Mesenchymal stem cell (in vitro differentiated cells and primary cell): ENCODE data around the gene NPVF. TPM values are rescaled to one million over a fixed set of nuclear protein-coding genes. Genes with fewer than 3 reads are reported as not detected.
A peak's percentile ranks its signal among the peaks of the same experiment; 100 is the strongest.

Source experiments
- DNase-seq: peaks from one replicate; pipeline ENCODE4 v3.0.0-alpha.2; 2013
- H2AFZ ChIP-seq: one replicate; pipeline ENCODE4 v1.6.1; 2013; ENCODE audit warnings: low read depth, mild to moderate bottlenecking, control low read depth, inconsistent platforms, low read length, moderate library complexity
- H2AK5ac ChIP-seq: 2 replicates; pipeline ENCODE4 v1.6.1; 2013; ENCODE audit warnings: low read length, moderate library complexity, mild to moderate bottlenecking, inconsistent platforms; ENCODE audit not compliant: severe bottlenecking
- H2BK120ac ChIP-seq: one replicate; pipeline ENCODE4 v1.6.1; 2013; ENCODE audit warnings: low read depth, mild to moderate bottlenecking, inconsistent platforms, low read length, moderate library complexity
- H2BK12ac ChIP-seq, 2 experiments: one replicate each; pipeline ENCODE4 v1.6.1; 2013; ENCODE audit warnings: inconsistent platforms in 2 of 2, low read length in 2 of 2, mild to moderate bottlenecking in 2 of 2, moderate library complexity in 2 of 2, control low read depth in 1 of 2
- H2BK15ac ChIP-seq: one replicate; pipeline ENCODE4 v1.6.1; 2013; ENCODE audit warnings: mild to moderate bottlenecking, low read depth, inconsistent platforms; ENCODE audit not compliant: poor library complexity, severe bottlenecking
- H2BK5ac ChIP-seq: 2 replicates; pipeline ENCODE4 v1.6.1; 2013; ENCODE audit warnings: low read depth, mild to moderate bottlenecking, low read length, control low read depth, inconsistent platforms; ENCODE audit not compliant: poor library complexity, severe bottlenecking
- H3K14ac ChIP-seq, 2 experiments: one replicate each; pipeline ENCODE4 v1.6.1; 2013; ENCODE audit warnings: inconsistent platforms in 2 of 2, low read length in 2 of 2, control low read depth in 1 of 2, mild to moderate bottlenecking in 1 of 2, moderate library complexity in 1 of 2
- H3K18ac ChIP-seq, 2 experiments: one replicate each; pipeline ENCODE4 v1.6.1; 2013; ENCODE audit warnings: inconsistent platforms in 2 of 2, low read length in 2 of 2, control low read depth in 1 of 2, low read depth in 1 of 2, mild to moderate bottlenecking in 1 of 2
- H3K23ac ChIP-seq, 2 experiments: one replicate each; pipeline ENCODE4 v1.6.1; 2013; ENCODE audit warnings: inconsistent platforms in 2 of 2, low read length in 2 of 2, mild to moderate bottlenecking in 2 of 2, moderate library complexity in 2 of 2, control low read depth in 1 of 2
- H3K27ac ChIP-seq: 2 replicates; pipeline ENCODE4 v1.5.1; 2013; ENCODE audit warnings: mild to moderate bottlenecking, moderate library complexity, low read length, control low read depth, inconsistent platforms; ENCODE audit not compliant: poor library complexity, severe bottlenecking
- H3K27me3 ChIP-seq, 2 experiments: 2 replicates each; pipeline versions ENCODE4 v1.6.1 to v1.7.0; 2013; ENCODE audit warnings: low read length in 2 of 2, mild to moderate bottlenecking in 2 of 2, moderate library complexity in 2 of 2, control low read depth in 1 of 2, inconsistent platforms in 1 of 2; ENCODE audit not compliant: control insufficient read depth in 1 of 2, insufficient read depth in 1 of 2
- H3K36me3 ChIP-seq, 2 experiments: 2 replicates each; pipeline versions ENCODE4 v1.6.1 to v1.7.0; 2013; ENCODE audit warnings: low read length in 2 of 2, control low read depth in 1 of 2, inconsistent platforms in 1 of 2, low read depth in 1 of 2, mild to moderate bottlenecking in 1 of 2; ENCODE audit not compliant: insufficient read depth in 2 of 2, control insufficient read depth in 1 of 2
- H3K4ac ChIP-seq, 2 experiments: one replicate each; pipeline ENCODE4 v1.6.1; 2013; ENCODE audit warnings: inconsistent platforms in 2 of 2, low read length in 2 of 2, mild to moderate bottlenecking in 2 of 2, moderate library complexity in 2 of 2, control low read depth in 1 of 2, low read depth in 1 of 2
- H3K4me1 ChIP-seq: 2 replicates; pipeline ENCODE4 v1.6.1; 2013; ENCODE audit warnings: low read depth, low read length, control low read depth; ENCODE audit not compliant: control insufficient read depth, insufficient read depth
- H3K4me2 ChIP-seq: 2 replicates; pipeline ENCODE4 v1.6.1; 2013; ENCODE audit warnings: low read length, mild to moderate bottlenecking, inconsistent platforms; ENCODE audit not compliant: poor library complexity, severe bottlenecking
- H3K4me3 ChIP-seq, 2 experiments: 2 replicates each; pipeline versions ENCODE4 v1.5.1 to v1.7.0; 2013; ENCODE audit warnings: low read length in 2 of 2, mild to moderate bottlenecking in 2 of 2, control low read depth in 1 of 2, low read depth in 1 of 2; ENCODE audit not compliant: insufficient read depth in 1 of 2
- H3K79me1 ChIP-seq: replicated peaks from 2 replicates; pipeline ENCODE4 v1.6.1; 2013; ENCODE audit warnings: mild to moderate bottlenecking, control low read depth, low read length, inconsistent platforms; ENCODE audit not compliant: poor library complexity, severe bottlenecking
- H3K9ac ChIP-seq: 2 replicates; pipeline ENCODE4 v1.7.0; 2013; ENCODE audit warnings: mild to moderate bottlenecking, low read length, moderate library complexity
- H3K9me3 ChIP-seq: 2 replicates; pipeline ENCODE4 v1.7.0; 2013; ENCODE audit warnings: mild to moderate bottlenecking, low read length; ENCODE audit not compliant: control insufficient read depth
- H4K8ac ChIP-seq: one replicate; pipeline ENCODE4 v1.6.1; 2013; ENCODE audit warnings: inconsistent platforms, mild to moderate bottlenecking, low read length, moderate library complexity
- H4K91ac ChIP-seq: one replicate; pipeline ENCODE4 v1.6.1; 2013; ENCODE audit warnings: mild to moderate bottlenecking, low read length, inconsistent platforms
- WGBS: methylation state at CpG from one replicate; pipeline ENCODE4 v1.1.7; 2013; ENCODE audit warnings: mixed read lengths; 5-methylcytosine and 5-hydroxymethylcytosine counted together
- polyA plus RNA-seq, 2 experiments: library from polyadenylated mRNA; stranded (reverse); fragments of 200-250 nt; gene quantifications; one replicate each; pipeline ENCODE4 v1.2.3, GENCODE V29; 2013

The NPVF gene
- not detected for polyA plus RNA-seq (2013, experiment 1 of 2)
- polyA plus RNA-seq (2013, experiment 2 of 2), result not detected

- WGBS, result no CpG with 5 or more reads among the region's 1 CpG
- Histone ChIP-seq H2AK5ac (no peak within 1 kb of the TSS), H3K4ac (no peak within 1 kb of the TSS), H2BK12ac (no peak within 1 kb of the TSS), H3K9ac (no peak within 1 kb of the TSS), H3K4me2 (no peak within 1 kb of the TSS), H2BK15ac (no peak within 1 kb of the TSS), H3K4me3 (no peak within 1 kb of the TSS), H2AFZ (no peak within 1 kb of the TSS), H3K9me3 (no peaks in the 10 kb centered on the region), H3K23ac (no peak within 1 kb of the TSS), H3K27me3 (peaks cover 7 to 17% of the 10 kb centered on the region in 2 experiments), H3K14ac (no peak within 1 kb of the TSS), H2BK120ac (no peak within 1 kb of the TSS), H3K27ac (no peak within 1 kb of the TSS), H3K79me1 (no peaks in the 10 kb centered on the region), H3K4me1 (no peaks in the 10 kb centered on the region), H3K18ac (no peak within 1 kb of the TSS), H4K91ac (no peak within 1 kb of the TSS), H3K36me3 (no peaks in the 10 kb centered on the region), H4K8ac (no peak within 1 kb of the TSS), H2BK5ac (no peak within 1 kb of the TSS)
- no peak for DNase-seq
Observed at GRCh38 chr7:25228386-25228785, at the start of gene NPVF. TSS of gene NPVF (minus strand) at chr7:25228486. CDS start at chr7:25228439, 47 bp downstream.

GRCh38 chr7:25272265-25272664 lies 44.0 kb upstream of the NPVF start:
- H2BK15ac ChIP-seq, result no peak overlapping the region
- no peaks in the 10 kb centered on the region for H3K36me3 ChIP-seq
- no peaks in the 10 kb centered on the region for H3K4me1 ChIP-seq
- H2AK5ac ChIP-seq, result no peak overlapping the region
- H2BK120ac ChIP-seq, result no peak overlapping the region
- no peak overlapping the region for H3K14ac ChIP-seq
- H4K8ac ChIP-seq, result no peak overlapping the region
- H3K4ac ChIP-seq, result no peak overlapping the region
- H3K4me2 ChIP-seq, result no peak overlapping the region
- no peak overlapping the region for H2BK12ac ChIP-seq
- WGBS, result 89% methylated on average over 3 of the region's 3 CpGs
- no peak overlapping the region for H3K23ac ChIP-seq
- no peaks in the 10 kb centered on the region for H3K9me3 ChIP-seq
- no peak overlapping the region for H3K27ac ChIP-seq
- H2AFZ ChIP-seq, result no peak overlapping the region
- no peaks in the 10 kb centered on the region for H3K79me1 ChIP-seq
- DNase-seq, result no peak
- H3K9ac ChIP-seq, result no peak overlapping the region
- no peak overlapping the region for H2BK5ac ChIP-seq
- no peaks in the 10 kb centered on the region for H3K27me3 ChIP-seq
- no peak overlapping the region for H3K18ac ChIP-seq
- H3K4me3 ChIP-seq, result no peak overlapping the region
- H4K91ac ChIP-seq, result no peak overlapping the region

- H3K23ac ChIP-seq, result no peak overlapping the region
- H2BK12ac ChIP-seq, result no peak overlapping the region
- WGBS, result 97% methylated on average over 3 of the region's 5 CpGs
- no peaks in the 10 kb centered on the region for H3K9me3 ChIP-seq
- peaks cover 0 to 3% of the 10 kb centered on the region in 2 experiments for H3K27me3 ChIP-seq
- no peak overlapping the region for H3K9ac ChIP-seq
- H3K18ac ChIP-seq, result no peak overlapping the region
- DNase-seq, result no peak
- no peak overlapping the region for H2BK5ac ChIP-seq
- no peak overlapping the region for H2AK5ac ChIP-seq
- H3K4me2 ChIP-seq, result no peak overlapping the region
- no peak overlapping the region for H3K4ac ChIP-seq
- no peak overlapping the region for H2BK15ac ChIP-seq
- H3K14ac ChIP-seq, result no peak overlapping the region
- H3K4me1 ChIP-seq, result peaks cover 2% of the 10 kb centered on the region
- H3K4me3 ChIP-seq, result no peak overlapping the region
- H4K8ac ChIP-seq, result no peak overlapping the region
- no peak overlapping the region for H4K91ac ChIP-seq
- H2AFZ ChIP-seq, result no peak overlapping the region
- no peaks in the 10 kb centered on the region for H3K36me3 ChIP-seq
- no peak overlapping the region for H3K27ac ChIP-seq
- H2BK120ac ChIP-seq, result no peak overlapping the region
- H3K79me1 ChIP-seq, result no peaks in the 10 kb centered on the region
Observed at GRCh38 chr7:25263337-25263736, 35.1 kb upstream of the NPVF start.

- Histone ChIP-seq H2BK15ac (no peak overlapping the region), H3K9me3 (no peaks in the 10 kb centered on the region), H2AFZ (no peak overlapping the region), H3K4me1 (peaks cover 2% of the 10 kb centered on the region), H2AK5ac (no peak overlapping the region), H3K79me1 (no peaks in the 10 kb centered on the region), H3K4ac (no peak overlapping the region), H4K8ac (no peak overlapping the region), H3K36me3 (no peaks in the 10 kb centered on the region), H3K4me3 (no peak overlapping the region), H3K27ac (no peak overlapping the region), H3K9ac (no peak overlapping the region), H3K4me2 (no peak overlapping the region), H2BK12ac (peak overlapping the region in 1 of 2 experiments; percentile 54), H3K27me3 (peaks cover 0 to 3% of the 10 kb centered on the region in 2 experiments), H3K23ac (no peak overlapping the region), H2BK5ac (no peak overlapping the region), H4K91ac (no peak overlapping the region), H2BK120ac (no peak overlapping the region), H3K14ac (peak overlapping the region in 1 of 2 experiments; percentile 59), H3K18ac (no peak overlapping the region)
- DNase-seq, result no peak
- 67% methylated on average over 2 of the region's 4 CpGs for WGBS
Observed at GRCh38 chr7:25262586-25262985, 34.3 kb upstream of the NPVF start.
